GM18520 (cell line): ENCODE results near the gene THBS2.
"Not testable (repeated sequence)": the region's sequence is repeated elsewhere in the genome, so short reads cannot be mapped to it uniquely, and the experiment has no call there.

ENCODE experiments used
- ATAC-seq: cut with Tn5 transposase; IDR thresholded peaks from one replicate; pipeline ENCODE4 v1.9.1; 2021; ENCODE audit not compliant: unreplicated experiment

THBS2 gene

DNA sequence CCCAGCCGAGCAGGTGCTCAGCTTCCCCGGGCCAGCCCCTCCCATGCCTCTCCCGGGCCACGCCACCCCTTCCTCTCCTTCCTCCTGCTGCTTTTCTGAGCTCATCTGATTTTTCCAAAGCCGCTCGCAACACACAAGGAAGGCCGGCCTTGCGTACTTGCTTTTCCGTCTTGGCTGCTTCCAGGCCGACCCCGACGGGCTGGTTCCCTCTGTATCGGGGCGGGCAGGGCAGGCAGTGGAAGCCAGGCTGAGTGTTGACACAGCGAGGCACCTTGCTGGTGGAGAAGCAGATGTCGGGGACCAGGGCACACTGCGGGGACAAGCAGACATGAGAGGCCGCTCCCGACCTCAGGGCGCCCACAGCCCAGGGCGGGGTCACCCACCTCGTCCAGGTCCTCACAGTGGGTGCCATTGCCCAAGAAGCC is 21.1 kb downstream of the THBS2 start:
- ATAC-seq, result no peak

DNA sequence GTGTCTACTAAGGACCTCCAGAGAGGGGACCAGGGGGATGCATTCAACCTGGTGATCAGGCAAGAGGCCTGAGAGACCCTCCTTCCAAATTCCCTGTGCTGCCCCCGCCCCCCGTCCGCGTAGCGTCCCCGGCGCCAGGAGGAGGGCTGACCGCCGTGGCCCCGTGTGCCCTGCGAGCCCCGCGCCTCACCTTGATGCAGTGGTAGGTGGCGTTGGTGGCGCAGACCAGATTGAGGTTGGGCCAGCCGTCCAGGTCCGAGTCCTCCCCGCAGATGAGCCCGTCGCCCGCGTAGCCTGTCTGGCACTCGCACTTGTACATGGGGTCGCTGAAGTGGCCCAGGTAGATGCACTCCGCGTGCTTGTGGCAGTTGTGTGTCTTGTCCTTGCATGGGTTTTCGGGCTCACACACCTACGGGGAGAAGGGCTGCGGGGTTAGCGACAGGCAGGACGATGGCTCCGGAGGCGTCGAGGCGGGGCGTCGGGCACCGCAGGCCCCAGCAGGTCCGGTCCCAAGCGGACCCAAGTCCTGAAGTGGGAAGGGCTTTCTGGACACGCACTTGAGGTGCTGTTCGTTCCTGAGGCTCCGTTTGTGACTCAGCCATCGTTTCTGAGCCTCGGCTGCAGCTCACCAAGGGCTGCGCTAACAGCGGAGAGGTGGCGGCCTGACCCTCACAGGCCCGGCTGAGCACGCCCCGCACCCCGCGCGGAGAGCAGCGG is 21.7 kb downstream of the THBS2 start:
- no peak for ATAC-seq

DNA sequence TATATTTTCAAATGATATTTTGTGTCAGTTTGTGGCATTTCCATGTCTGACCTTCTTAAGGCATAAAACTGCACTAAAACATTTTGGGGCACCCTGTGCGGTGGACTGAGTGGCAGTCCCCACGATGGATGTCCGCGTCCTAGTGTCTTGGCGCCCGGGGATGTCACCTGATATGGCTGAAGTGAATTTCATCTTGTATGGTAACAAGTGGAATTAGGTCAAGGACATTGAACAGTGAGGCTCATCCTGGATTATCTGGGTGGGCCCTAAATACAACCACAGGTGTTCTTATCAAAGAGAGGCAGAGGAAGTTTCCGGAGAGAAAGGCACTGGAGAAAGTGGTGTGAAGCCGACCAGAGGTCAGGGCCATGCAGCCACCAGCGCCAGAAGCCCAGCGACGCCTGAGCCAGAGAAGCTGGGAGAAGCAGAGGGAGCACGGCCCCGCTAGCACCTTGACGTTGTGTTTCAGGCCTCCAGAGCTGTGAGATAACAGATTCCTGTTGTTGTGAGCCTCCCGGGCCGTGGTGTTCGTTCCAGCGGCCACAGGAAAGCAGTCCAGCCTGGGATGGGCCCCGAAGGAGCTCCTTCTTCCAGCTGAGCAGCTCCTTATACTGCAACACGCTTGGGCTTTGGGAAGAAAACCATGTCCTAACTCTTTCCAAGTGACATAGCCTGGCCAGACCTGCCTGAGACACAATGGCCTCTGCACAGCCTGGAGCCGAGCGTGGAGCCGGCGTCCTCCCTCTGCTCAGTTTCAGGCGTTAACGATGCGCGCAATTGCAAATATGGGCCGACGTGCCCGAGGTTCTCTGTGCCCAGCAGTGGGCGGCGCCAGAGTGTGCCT is 22.5 kb downstream of the THBS2 start:
- ATAC-seq, result no peak

DNA sequence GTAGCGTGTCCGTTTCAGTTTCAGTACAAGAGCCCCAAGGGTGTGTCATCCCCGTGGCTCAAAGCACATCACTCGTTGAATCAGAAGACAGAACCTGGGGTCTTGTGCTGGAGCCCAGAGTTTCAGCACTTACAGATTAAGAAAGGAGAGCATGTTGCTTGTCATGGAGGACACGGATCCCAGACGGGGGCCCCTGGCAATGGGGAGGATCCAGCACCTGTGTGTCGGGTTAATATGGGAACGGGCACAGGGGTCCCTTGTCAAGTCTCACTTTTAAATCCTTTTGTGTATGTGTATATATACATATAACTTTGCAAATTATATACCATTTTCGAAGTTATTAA is 23.4 kb downstream of the THBS2 start:
- ATAC-seq, result no peak

DNA sequence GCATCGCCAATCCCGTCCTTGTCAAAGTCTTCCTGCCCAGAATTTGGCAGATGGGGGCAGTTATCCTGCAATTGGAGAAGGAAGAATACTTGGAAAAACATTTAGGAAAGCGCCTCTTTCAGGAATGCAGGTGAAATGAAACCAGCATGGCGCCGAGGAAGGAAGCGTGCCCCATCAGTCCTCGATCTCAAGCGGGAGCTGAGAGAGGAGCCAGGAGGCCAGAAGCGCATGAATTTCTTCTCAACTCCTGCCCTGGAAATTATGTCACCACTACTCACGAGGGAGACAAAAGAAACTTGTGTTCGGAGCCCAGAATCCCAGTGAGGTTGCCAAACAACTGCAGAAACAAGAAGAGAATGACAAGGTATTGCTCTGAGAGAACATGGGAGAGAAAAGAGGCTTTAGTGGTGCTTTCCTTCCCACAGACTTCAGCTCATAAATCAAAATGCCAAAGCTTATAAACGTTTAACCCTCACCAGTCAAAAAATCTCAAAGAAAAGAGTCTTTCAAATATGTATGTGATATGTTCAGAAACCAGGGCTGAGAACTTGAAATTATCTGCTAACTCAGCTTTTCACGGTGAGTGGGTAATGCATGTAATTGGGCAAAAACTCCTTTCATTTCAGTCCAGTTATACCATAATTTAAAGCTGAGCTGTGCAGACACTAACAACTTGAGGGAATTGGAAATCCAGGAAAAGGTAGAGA is 23.9 kb downstream of the THBS2 start:
- no peak for ATAC-seq

DNA sequence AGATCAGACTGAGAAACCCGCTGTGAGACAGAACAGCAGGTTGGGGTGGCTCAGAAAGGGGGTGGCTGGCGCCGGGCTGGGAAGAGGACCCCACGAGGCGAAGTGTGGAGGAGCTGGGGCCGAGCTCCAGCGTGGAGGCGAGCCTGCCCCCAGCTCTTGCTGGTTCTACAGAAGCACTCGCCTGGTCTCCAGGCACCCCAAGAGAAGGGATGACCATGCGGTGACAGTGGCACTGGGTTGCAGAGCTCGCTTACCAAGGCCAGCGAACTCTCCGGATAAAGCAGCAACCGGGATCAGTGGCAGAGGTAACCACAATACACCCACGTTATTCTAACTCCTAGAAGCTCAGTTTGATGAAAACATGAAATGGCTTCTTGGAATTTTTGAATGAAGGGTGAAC is 26.5 kb downstream of the THBS2 start:
- ATAC-seq, result no peak

DNA sequence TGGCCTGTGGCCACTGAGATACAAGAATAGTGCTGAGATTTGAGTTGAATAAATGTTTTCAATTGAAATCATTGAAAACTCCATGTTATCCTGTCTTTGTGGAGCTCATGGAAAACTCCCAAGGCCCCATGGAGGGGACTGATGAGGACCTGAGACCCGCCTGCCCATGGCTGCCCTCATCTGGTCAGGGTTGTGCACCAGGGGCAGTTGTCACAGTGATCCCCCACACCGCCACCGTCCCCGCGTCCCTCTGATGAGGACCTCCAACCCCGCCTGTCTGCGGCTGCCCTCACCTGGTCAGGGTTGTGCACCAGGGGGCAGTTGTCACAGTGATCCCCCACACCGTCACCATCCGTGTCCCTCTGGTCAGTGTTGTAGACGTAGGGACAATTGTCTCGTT is 27.8 kb downstream of the THBS2 start:
- ATAC-seq, result no peak

DNA sequence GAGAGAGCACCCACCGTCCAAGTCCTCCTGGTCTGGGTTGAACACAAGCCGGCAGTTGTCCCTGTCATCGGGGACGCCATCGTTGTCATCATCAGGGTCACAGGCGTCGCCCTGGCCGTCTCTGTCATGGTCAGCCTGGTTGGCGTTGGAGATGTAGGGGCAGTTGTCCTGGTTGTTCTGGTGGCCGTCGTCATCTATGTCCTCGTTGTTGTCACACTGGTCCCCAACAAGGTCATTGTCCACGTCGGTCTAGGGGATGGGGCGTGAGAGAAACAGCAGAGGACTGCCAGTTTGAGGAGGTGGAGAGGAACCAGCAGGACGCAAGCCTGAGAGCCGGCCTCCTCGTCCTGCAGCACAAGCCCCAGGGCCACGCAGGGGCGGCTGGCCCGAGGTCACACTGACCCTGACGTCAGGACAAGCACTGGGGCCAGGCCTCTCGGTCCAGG is 28.5 kb downstream of the THBS2 start:
- no peak for ATAC-seq

DNA sequence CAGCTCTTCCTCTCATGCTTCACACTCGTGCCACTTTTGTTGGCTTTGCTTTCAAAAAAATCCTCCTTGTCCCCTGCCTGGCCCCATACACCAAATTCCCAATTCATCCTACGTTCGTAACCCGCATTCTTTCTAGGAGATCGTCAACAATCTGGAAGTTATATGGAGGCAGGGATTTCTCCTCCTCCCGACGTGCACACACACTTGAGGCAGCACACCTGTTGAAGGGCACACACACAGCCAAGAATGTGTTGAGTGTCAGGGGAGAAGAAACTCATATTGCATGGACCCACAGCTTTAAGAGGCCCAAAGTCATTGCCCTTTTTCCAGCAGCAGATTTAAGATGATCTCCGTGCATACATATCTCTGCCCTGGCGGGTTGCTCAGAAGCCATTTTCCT is 28.9 kb downstream of the THBS2 start:
- ATAC-seq, result no peak

DNA sequence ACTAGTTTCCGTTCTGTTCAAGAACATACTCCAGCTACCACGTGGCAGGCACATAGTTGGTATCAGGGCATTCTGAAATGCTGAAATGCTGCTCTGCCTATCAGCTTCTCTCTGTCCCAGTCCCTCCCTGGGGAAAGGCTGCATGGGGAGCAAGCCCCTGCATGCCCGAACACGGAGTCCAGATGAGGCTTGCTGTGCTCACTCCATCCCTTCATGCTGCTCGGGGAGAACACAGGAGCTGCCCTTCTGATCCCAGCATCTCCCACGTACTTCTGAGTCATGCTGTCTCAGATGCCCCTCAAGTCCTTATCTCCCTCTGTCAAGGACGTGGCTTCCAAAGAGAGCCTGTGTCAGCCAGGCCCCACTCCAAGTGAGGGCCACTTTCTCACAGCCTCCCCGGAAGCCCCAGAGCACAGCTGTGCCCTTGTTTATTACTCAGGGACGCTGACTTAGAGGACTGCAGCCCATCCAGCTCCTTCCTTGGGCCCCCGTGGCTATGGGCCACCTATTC is 29.4 kb downstream of the THBS2 start:
- no peak for ATAC-seq

DNA sequence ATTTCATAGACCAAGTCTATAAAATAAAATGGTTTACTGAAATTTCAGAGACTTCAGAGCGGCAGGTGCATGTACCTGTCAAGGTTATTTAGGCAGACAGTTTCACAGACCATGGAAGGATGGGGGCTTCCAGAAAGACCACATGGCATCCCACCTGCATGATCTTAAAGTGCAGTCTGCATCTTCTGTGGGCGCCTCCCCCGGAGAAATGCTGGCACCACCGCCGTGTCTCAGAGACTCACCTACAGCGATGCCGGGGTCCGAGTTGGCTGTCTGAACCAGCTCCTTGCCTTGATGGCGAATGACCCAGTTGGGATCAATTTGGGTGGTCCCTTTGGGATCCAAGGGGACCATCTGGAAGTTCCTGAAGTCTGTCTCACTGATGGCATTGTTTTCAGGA is 30.6 kb downstream of the THBS2 start:
- ATAC-seq, result no peak

DNA sequence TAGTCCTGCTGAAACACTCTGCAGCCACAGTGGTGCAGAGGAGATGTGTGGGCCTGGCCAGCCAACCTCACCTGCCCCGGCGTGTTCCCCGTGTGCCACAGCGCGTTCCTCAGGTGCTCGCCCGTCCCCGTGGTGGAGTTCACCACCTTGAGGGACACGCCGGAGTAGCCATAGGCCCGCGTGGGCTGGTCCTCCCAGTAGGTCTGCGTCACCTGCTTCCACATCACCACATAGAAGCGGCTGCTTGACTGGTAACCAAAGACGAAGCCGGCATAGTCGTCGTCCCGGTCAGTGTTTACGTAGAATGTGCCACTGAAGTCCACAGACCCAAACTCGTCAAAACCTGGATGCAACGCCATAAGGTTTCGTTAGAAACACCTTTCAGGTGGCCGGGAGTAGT is 31.5 kb downstream of the THBS2 start:
- ATAC-seq, result no peak

DNA sequence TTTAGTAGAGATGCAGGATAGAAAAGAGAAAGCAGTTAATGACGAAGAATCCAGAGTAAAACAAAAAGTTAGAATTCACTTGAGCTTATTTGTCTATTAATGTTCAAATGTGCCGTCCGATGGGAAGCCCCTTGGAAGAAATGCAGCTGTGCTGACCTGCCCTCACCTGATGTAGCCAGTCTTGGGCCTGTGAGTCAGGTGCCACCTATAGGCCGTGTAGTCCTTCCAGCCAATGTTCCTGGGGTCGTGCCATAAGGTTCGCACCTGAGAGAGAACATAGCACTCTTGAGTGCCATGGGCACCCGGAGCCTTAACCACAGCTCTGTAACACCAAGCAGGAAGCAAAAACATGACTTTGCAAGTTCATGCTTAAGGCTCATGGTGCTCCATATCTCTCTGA is 32.4 kb downstream of the THBS2 start:
- ATAC-seq, result no peak

DNA sequence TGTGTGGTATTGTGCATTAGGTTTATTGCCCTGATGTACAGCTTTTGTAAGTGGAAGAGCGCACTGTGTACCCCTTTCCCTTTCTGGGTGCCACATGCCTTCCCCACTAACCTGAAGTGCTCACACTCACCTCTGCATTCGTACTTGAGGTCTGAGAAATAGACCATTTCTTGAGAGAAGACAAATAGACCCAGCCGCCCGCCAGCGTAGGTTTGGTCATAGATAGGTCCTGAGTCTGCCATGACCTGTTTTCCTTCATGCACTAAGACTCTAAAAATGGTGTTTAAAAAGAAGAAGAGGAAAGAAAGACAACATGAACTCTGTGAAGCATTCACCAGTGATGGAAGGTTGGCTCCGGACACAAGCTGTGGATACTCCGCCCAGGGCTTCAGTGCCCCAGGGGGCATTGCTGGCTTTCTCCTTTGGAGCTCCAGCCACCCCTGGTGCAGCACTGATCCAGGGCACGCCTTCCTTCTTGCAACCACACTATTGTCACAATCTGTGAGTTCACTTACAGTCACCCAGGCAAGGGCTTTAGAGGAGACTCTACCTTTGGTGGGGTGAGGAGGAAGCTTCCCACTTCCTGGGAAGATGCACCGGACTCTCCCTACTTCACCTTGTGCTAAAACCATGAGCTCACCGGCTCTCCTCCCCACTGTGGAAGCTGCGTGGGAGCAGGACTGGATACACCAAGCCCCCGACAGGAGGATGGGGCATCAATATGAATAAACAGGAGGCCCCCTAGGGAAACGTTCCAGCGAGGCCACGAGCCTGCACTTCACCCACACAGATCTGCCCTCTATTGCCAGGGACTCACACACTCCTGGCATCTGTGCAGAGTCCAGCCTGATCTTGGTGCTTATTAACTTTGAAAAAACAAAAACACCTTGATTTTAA is 33.3 kb downstream of the THBS2 start:
- no peak for ATAC-seq

DNA sequence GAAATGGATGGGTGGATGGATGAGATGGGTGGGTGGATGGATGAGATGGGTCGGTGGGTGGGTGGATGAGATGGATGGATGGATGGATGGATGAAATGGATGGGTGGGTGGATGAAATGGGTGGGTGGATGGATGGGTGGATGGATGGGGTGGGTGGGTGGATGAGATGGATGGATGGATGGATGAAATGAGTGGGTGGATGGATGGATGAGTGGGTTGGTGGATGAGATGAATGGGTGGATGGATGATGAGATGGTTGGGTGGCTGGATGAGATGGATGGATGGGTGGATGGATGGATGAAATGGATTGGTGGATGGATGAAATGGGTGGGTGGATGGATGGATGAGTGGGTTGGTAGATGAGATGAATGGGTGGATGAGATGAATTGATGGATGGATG is 35.7 kb downstream of the THBS2 start:
- ATAC-seq, result no peak

DNA sequence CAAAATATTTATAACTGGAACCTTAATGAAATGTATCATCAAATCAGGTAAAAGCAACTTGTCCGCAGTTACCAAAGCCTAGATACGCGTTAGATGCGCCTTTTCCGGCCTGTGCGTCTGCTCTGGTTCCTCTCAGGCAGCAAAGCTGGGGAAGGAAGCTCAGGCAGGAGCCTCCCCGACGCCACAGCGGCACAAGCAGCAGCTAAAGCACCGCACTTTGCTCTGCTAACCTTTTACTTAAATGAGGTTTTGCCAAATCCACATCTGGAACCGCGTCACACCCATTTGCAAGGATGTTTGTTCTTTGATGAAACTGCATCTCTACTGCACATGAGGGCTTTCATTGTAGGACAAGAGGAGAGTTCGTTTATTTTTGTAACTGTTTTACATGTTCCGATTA is 36.8 kb downstream of the THBS2 start:
- ATAC-seq, result no peak

DNA sequence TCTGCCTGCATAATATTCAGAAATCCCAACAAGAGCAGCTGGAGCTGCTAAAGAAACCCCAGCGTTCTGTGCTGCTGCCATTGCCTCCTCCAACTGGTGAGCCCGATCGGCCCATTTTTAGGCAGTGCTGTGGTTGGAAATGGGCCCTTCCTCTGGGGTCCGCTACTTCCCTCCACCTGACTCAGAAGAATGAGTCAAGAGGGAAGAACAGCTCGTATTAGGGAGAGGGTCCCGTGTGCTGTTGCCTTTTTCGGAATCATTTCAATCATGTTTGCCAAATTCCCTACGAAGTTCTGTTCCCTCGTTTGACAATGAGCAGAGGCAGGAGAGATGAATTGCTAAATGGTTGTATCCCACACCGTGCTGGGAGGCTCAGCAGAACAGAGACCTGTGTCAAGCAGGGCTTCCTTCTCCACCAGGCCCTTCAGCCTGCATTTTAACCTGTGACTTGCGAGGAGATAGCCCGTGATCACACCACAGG is 38.4 kb downstream of the THBS2 start:
- no peak for ATAC-seq

DNA sequence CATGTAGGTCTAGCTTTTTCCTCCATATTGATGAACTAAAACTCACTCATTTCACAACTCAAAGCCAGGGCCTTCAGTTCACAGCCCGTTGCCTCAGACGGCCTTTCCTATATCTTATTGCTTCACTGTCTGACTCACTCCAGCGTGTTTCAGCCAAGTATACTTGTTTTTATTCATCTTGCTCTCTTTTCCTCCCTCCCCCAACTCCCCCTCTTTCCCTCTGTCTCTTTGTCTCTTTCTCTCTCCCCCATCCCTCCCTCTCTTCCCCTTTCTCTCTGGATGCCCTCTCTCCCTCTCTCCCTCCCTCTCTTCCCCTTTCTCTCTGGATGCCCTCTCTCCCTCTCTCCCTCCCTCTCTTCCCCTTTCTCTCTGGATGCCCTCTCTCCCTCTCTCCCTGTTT is 38.9 kb downstream of the THBS2 start:
- not testable (repeated sequence) for ATAC-seq

DNA sequence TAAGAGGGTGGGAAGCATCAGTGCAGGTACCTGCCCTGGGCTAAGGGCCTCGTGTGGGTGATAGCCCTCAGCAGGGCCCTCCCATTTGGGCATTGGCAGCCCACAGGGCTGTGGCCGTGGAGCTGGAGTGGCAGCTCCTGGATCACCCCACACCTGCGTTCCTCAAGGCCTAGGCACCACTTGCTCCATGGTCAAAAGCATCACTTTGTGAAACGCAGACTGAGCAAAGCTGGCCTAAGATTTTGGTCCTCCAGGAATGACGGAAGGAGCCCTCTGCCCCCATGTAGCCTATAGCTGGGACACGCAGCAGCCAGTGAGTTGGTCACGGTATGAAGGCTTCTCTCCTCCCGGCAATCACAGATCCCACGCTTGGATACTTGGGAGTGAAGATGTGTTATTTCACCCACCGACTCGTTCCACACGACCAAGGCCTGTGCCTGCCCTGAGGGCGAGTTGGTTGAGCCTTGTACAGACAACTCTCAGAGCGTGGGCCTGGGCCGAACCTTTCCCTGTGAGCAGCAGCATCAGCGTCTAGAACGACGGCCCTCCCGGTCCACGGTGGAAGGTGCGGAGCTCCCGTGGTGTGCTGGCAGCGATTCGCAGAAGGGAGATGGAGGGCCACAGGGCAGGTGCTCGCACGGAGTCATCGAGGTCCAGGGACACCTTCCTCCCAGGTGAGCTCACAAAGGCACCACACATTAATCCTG is 39.7 kb downstream of the THBS2 start:
- no peak for ATAC-seq
